Measurements from ENCODE around the gene TPK1.

The TPK1 gene

DNA sequence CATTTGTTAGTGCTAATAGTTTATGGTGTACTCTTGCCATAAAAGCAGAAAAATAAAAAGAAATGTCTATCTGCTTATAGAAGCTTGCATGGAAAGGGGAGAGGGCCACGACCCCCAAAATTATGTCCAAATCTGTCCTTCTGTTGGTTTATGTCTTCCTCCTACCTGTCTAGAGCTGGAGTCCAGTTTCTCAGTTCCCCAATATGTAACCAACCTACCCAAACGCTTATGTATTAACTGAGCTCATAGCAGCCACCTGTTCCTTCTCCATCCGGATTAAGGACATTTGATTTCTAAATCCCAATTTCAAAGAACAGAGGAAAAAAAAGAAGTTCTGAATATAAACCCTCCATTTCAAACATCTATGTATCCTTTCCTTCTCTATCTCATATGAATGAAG is 30.3 kb upstream of the TPK1 start:
- Histone ChIP-seq H3K27me3 (replicated peaks) (no peaks in the 10 kb centered on the region), H3K36me3 (replicated peaks) (no peaks in the 10 kb centered on the region), H3K27ac (no peak overlapping the region), H3K4me3 (ENCODE audit: low read depth, low read length) (no peak overlapping the region)
- TF ChIP-seq, protein P1, sequence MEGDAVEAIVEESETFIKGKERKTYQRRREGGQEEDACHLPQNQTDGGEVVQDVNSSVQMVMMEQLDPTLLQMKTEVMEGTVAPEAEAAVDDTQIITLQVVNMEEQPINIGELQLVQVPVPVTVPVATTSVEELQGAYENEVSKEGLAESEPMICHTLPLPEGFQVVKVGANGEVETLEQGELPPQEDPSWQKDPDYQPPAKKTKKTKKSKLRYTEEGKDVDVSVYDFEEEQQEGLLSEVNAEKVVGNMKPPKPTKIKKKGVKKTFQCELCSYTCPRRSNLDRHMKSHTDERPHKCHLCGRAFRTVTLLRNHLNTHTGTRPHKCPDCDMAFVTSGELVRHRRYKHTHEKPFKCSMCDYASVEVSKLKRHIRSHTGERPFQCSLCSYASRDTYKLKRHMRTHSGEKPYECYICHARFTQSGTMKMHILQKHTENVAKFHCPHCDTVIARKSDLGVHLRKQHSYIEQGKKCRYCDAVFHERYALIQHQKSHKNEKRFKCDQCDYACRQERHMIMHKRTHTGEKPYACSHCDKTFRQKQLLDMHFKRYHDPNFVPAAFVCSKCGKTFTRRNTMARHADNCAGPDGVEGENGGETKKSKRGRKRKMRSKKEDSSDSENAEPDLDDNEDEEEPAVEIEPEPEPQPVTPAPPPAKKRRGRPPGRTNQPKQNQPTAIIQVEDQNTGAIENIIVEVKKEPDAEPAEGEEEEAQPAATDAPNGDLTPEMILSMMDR (IDR thresholded peaks at IDR 0.05; ENCODE audit: low read depth, low read length, missing control alignments) = no peak
- in situ Hi-C loops (cut with HindIII; ENCODE audit: low pct_ligation_motif_present, low sequenced_read_pairs) = no loop called here
- no peak for DNase-seq

DNA sequence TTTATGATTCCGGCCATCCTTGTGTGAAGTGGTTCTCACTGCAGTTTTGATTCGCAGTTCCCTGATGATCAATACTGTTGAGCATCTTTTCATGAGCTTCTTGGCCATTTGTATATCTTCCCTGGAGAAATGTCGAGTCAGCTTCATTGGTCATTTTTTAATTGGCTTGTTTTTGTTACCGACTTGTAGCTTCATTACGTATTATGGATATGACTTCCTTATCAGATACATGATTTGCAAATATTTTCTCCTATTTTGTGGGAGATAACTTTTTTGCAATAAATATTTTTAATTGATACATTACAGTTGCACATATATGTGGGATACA is 27.4 kb upstream of the TPK1 start:
- no peak for DNase-seq
- TF ChIP-seq, protein P1 (IDR thresholded peaks at IDR 0.05; ENCODE audit: low read depth, low read length, missing control alignments) = no peak
- no peaks in the 10 kb centered on the region for H3K36me3 ChIP-seq (replicated peaks)
- in situ Hi-C loops (cut with HindIII; ENCODE audit: low pct_ligation_motif_present, low sequenced_read_pairs) = no loop called here
- H3K4me3 ChIP-seq (ENCODE audit: low read depth, low read length) = no peak overlapping the region
- H3K27me3 ChIP-seq (replicated peaks) = no peaks in the 10 kb centered on the region
- H3K27ac ChIP-seq = no peak overlapping the region

DNA sequence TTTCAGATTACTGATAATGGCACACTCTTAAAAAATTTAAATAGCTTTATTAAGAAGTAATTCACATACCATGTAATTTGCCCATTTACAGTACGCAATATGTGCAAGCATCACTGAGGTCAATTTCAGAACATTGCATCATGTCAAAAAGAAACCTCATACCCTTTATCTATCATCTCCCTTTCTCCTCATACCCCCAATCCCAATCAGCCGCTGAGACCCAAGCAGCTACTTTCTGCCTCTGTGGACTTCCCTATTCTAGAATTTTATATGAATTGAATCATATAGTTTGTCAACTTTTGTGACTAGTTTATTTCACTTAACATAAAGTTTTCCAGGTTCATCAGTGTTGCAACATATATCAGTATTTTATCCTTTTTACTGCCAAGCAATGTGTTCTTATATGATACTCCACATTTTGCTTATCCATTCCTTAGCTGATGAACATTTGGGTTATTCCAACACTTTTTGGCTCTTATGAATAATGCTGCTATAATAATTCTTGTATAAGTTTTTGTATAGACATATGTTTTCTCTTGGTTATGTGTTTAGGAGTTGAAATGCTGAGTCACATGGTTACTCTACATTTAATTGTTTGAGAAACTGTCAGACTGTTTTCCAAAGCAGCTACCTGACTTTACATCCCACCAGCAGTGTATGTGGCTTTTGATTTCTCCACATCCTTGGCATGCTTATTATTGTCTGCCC is 26.9 kb upstream of the TPK1 start:
- Histone ChIP-seq H3K27me3 (replicated peaks) (no peaks in the 10 kb centered on the region), H3K27ac (no peak overlapping the region), H3K36me3 (replicated peaks) (no peaks in the 10 kb centered on the region), H3K4me3 (ENCODE audit: low read depth, low read length) (no peak overlapping the region)
- no peak for DNase-seq
- TF ChIP-seq, protein P1 (IDR thresholded peaks at IDR 0.05; ENCODE audit: low read depth, low read length, missing control alignments) = no peak
- in situ Hi-C loops (cut with HindIII; ENCODE audit: low pct_ligation_motif_present, low sequenced_read_pairs) = no loop called here

GRCh38 chr7:144859739-144860138 is 23.9 kb upstream of the TPK1 start:
- H3K27me3 ChIP-seq (replicated peaks) = no peaks in the 10 kb centered on the region
- H3K36me3 ChIP-seq (replicated peaks) = no peaks in the 10 kb centered on the region
- no peak for DNase-seq
- TF ChIP-seq, protein P1 (IDR thresholded peaks at IDR 0.05; ENCODE audit: low read depth, low read length, missing control alignments) = no peak
- H3K4me3 ChIP-seq (ENCODE audit: low read depth, low read length) = no peak overlapping the region
- H3K27ac ChIP-seq = no peak overlapping the region
- in situ Hi-C loops (cut with HindIII; ENCODE audit: low pct_ligation_motif_present, low sequenced_read_pairs) = no loop called here

DNA sequence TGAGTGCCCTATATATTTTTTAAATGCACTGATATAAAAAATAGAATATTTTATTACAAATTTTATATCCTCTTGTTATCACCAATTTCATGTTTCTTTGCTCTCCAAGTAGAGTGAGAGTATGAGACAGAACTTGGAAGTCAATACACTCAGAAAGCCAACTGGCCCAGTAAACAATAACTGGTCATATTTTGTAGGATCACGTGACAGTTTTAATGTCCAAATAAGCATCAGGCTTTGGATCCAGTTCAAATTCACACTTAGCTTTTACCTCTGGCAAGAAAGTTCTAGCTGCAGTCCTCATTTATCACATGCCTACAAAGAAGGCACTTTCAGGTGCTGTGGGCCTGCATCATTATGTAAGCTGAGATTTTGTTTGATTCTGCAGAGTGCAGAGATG is 21.6 kb upstream of the TPK1 start:
- DNase-seq = no peak
- in situ Hi-C loops (cut with HindIII; ENCODE audit: low pct_ligation_motif_present, low sequenced_read_pairs) = no loop called here

More for the DNA sequence above, 21.6 kb upstream of the TPK1 start:
- TF ChIP-seq, protein P1 (IDR thresholded peaks at IDR 0.05; ENCODE audit: low read depth, low read length, missing control alignments) = no peak
- Histone ChIP-seq H3K36me3 (replicated peaks) (no peaks in the 10 kb centered on the region), H3K4me3 (ENCODE audit: low read depth, low read length) (no peak overlapping the region), H3K27ac (no peak overlapping the region), H3K27me3 (replicated peaks) (no peaks in the 10 kb centered on the region)
